Hepatocyte (in vitro differentiated cells): ENCODE data around the gene LRRC8D.

Experiments used
- EZH2 ChIP-seq: fragments of 200-600 bp; sonication (generic); IDR thresholded peaks from 2 replicates; pipeline ENCODE4 v1.6.1; 2016; ENCODE audit warnings: antibody characterized with exemption, mild to moderate bottlenecking, borderline replicate concordance
- EZH2phosphoT487 ChIP-seq: fragments of 200-600 bp; sonication (generic); IDR thresholded peaks from one replicate; pipeline ENCODE4 v1.6.1; 2018; ENCODE audit warnings: antibody characterized with exemption, mild to moderate bottlenecking, low read depth, moderate library complexity; ENCODE audit not compliant: unreplicated experiment, severe bottlenecking
- TF ChIP-seq, protein P1 (sequence below): fragments of 200-600 bp; sonication (generic); IDR thresholded peaks from 2 replicates; pipeline ENCODE4 v1.5.1; 2016; ENCODE audit warnings: antibody characterized with exemption, mild to moderate bottlenecking; ENCODE audit not compliant: poor library complexity

- TF ChIP-seq, protein P1, sequence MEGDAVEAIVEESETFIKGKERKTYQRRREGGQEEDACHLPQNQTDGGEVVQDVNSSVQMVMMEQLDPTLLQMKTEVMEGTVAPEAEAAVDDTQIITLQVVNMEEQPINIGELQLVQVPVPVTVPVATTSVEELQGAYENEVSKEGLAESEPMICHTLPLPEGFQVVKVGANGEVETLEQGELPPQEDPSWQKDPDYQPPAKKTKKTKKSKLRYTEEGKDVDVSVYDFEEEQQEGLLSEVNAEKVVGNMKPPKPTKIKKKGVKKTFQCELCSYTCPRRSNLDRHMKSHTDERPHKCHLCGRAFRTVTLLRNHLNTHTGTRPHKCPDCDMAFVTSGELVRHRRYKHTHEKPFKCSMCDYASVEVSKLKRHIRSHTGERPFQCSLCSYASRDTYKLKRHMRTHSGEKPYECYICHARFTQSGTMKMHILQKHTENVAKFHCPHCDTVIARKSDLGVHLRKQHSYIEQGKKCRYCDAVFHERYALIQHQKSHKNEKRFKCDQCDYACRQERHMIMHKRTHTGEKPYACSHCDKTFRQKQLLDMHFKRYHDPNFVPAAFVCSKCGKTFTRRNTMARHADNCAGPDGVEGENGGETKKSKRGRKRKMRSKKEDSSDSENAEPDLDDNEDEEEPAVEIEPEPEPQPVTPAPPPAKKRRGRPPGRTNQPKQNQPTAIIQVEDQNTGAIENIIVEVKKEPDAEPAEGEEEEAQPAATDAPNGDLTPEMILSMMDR: no peak
- TF ChIP-seq EZH2 (no peak), EZH2phosphoT487 (no peak)
Observed at GRCh38 chr1:89935235-89935634, 114.4 kb downstream of the LRRC8D start.
